ENCODE measurements around the gene TRIM8. TPM values are rescaled to one million over a fixed set of nuclear protein-coding genes. Genes with fewer than 3 reads are reported as not detected.
A peak's percentile ranks its signal among the peaks of the same experiment; 100 is the strongest.
"Not testable (repeated sequence)": the region's sequence is repeated elsewhere in the genome, so short reads cannot be mapped to it uniquely, and the experiment has no call there.

Gene TRIM8
- total RNA-seq, 1 experiment from 2014 or later: 135 TPM

DNA sequence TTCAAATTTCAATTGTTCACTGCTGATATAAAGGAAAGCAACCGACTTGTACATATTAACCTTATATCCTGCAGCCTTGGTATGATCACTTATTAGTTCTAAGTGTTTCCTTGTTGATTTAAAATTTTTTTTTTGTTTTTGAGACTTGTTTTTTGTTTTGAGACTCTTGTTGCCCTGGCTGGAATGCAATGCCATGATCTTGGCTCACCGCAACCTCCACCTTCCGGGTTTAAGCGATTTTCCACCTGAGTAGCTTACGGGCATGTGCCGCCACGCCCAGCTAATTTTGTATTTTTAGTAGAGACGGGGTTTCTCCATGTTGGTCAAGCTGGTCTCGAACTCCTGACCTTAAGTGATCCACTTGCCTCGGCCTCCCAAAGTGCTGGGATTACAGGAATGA, 51.1 kb downstream of the TRIM8 start:
- not testable (repeated sequence) for DNase-seq (ENCODE audit: low read depth)

DNA sequence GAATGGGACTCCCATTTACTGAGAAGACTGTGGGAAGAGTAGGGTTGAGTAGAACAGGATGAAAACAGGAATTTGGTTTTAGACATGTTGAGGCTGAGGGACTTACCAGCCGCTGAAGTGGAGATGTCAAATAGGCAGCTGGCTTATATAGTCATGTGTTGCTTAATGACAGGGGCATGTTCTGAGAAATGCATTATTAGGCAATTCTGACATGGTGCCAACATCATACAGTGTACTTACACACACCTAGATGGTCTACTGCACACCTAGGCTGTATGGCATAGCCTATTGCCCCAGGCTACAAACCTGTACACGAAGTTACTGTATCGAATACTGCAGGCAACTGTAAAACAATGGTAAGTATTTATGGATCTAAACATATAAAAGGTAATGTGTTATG, 52.5 kb downstream of the TRIM8 start:
- DNase-seq (ENCODE audit: low read depth): no peak

DNA sequence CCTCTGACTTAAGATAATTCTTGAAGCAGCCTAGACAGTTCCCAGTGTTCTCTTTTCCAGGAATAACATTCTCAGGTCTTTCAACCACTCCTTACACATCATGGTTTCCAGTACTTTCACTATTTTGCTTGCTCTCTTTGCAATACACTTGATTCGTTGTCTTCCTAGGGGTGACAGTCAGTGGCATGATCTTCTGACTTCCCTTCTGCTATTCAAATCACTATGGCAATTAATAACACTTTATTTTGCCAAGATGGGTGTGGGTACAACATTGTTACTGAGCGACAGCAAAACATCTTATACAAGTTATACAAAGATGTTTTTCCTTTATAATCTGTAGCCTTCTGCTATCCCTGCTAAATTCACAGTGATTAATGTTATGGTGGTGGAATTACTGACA, 54.6 kb downstream of the TRIM8 start:
- no peak for DNase-seq (ENCODE audit: low read depth)

DNA sequence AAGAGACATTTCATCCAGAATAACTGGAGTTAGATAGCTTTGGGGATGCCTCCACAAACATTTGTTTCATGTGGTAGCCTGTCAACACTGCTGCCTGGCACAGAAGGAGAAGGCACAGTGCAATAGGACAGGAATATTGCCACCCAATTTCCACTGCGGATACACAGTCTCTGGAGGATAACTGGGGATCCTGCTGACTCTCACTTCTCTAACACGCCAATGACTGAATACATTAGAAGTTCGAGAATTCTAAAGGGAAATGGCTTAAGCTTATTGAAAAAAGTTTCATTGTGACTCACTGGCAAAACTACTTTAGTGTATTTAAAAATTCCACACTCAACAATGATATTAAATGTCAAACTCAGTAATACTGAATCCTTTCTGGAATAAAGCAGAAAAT, 57.0 kb downstream of the TRIM8 start:
- no peak for DNase-seq (ENCODE audit: low read depth)

DNA sequence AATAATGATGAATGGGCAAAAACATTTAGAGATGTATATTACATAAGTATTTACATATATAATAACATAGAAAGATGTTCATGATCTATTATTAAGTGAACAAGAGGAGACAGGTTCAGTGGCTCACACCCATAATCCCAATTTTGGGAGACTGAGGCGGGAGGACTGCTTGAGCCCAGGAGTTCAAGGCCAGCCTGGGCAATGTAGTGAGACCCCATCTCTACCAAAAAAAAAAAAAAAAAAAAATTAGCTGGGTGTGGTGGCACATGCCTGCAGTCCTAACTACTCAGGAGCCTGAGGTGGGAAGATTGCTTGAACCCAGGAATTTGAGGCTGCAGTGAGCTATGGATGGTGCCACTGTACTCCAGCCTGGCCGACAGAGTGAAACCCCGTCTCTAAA, 57.5 kb downstream of the TRIM8 start:
- no peak for DNase-seq (ENCODE audit: low read depth)

DNA sequence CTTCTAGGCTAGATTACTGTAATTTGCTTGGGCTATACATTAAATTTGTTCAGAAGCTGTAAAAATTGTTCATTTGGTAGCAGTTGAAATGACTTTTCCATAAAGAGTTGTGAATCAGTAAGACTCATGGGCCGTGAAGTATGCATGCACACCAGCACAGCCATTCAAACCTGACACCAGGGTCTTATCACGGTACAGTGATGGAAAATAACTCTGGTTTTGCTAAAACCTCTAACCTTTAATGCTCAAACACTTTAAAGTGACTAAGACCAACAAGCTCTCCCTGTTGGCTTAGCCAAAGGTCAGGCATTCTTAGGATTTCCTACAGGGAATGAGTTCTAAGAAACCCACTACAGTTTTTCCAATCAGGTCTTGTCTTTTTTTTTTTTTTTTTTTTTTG, 58.5 kb downstream of the TRIM8 start:
- no peak for DNase-seq (ENCODE audit: low read depth)

DNA sequence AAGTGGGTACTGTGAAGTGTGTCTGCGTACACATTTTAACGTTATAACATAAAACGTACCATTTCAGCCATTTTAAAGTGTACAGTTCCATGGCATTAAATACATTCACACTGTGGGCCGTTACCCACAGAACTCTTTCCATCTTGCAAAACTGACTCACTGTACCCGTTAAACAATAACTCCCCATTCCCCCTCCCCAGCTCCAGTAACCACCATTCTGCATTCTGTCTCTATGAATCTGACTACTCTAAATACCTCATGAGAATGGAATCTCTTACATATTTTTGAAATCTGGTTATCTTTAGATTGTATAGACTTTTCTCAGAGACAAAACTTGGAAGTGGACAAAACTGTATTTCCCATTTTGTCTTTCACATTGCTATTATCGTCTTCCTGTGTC, 60.6 kb downstream of the TRIM8 start:
- DNase-seq (ENCODE audit: low read depth): peak; percentile 45

DNA sequence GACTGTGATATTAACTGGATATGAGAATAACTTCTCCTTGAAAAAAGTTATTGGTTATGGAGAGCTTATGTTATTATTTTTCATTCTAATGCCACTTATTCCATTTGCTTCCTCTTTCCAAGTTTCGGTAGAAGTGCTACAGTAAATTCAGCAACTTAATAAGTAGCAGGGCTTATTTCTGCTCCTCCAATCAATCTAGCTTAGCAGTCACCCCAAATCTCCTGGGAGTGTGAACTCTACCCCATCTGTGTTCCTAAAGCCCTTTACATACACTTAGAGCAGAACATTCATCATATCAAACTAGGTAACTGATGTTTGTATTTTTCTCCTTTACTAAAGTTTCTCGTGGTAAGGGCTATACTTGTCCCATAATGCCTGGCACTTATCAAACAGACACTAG, 61.3 kb downstream of the TRIM8 start:
- DNase-seq (ENCODE audit: low read depth): no peak

Other genes with a start within 250 kb of the TRIM8 start
- gene NFKB2, start 248.8 kb upstream of the TRIM8 start, total RNA-seq (2014; rRNA removed): 15.8 and 16.6 TPM in 2 replicates
- gene PSD, start 225.7 kb upstream of the TRIM8 start, total RNA-seq (2014; rRNA removed): 0.46 TPM in 1 of 2 replicates, not detected in the other
- 15.9 and 22.5 TPM in 2 replicates for gene FBXL15, start 223.6 kb upstream of the TRIM8 start, total RNA-seq (2014; rRNA removed)
- 89.3 and 91.4 TPM in 2 replicates for gene CUEDC2, start 211.9 kb upstream of the TRIM8 start, total RNA-seq (2014; rRNA removed)
- 0.06 TPM in 1 of 2 replicates, not detected in the other for gene C10orf95, start 192.9 kb upstream of the TRIM8 start, total RNA-seq (2014; rRNA removed)
- gene ACTR1A, start 141.8 kb upstream of the TRIM8 start, total RNA-seq (2014; rRNA removed): 139 and 159 TPM in 2 replicates
- 4.0 and 4.3 TPM in 2 replicates for gene SUFU, start 140.5 kb upstream of the TRIM8 start, total RNA-seq (2014; rRNA removed)
- gene ARL3, start 69.9 kb downstream of the TRIM8 start, total RNA-seq (2014; rRNA removed): 8.3 and 10.3 TPM in 2 replicates
- gene SFXN2, start 70.2 kb downstream of the TRIM8 start, total RNA-seq (2014; rRNA removed): 2.2 and 3.4 TPM in 2 replicates
- gene WBP1L, start 99.5 kb downstream of the TRIM8 start, total RNA-seq (2014; rRNA removed): 34.4 and 56.8 TPM in 2 replicates
- gene CYP17A1, start 192.9 kb downstream of the TRIM8 start, total RNA-seq (2014; rRNA removed): not detected in 2 replicates
- 23.4 and 31.3 TPM in 2 replicates for gene BORCS7, start 209.8 kb downstream of the TRIM8 start, total RNA-seq (2014; rRNA removed)
- 7.7 and 9.3 TPM in 2 replicates for gene AS3MT, start 225.0 kb downstream of the TRIM8 start, total RNA-seq (2014; rRNA removed)